ENCODE data around the gene SH2D1A. TPM values are rescaled to one million over a fixed set of nuclear protein-coding genes. Genes with fewer than 3 reads are reported as not detected.

Gene SH2D1A
- total and polyA plus RNA-seq, 2 experiments from 2014 or later: not detected

DNA sequence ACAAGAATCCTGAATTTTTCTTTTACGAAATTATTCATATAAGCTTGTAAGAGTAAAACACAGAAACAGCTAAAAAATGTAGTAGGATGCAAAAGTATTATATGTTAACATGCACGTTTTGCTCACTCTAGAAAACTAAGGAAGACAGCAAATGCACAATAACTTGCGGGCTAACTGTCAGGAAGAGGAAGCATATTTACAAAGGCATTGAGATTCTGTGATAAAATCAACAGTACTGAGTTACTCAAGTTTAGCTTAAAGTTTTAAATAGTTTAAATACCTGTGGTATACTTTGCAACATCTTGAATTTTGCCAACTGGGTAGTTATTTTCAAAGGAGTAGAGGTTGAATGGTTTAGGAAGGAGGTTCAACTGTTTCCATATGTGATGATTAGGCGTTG, 37.0 kb downstream of the SH2D1A start:
- in situ Hi-C loops (cut with MboI): loop anchor here (10.0 to 25.0 kb wide), 2 partner anchors 96 to 169 kb away; no protein-coding TSS in a partner anchor
- H3K9ac ChIP-seq: no peak overlapping the region
- H3F3A ChIP-seq (ENCODE audit: insufficient read depth): no peaks in the 10 kb centered on the region
- no peak overlapping the region for H3K4me3 ChIP-seq
- peak; percentile 1 for DNase-seq
- H2AFZ ChIP-seq: no peak overlapping the region
- no peaks in the 10 kb centered on the region for H3K9me3 ChIP-seq (ENCODE audit: low read depth)
- no peaks in the 10 kb centered on the region for H4K20me1 ChIP-seq (ENCODE audit: insufficient read depth)
- H3K9me2 ChIP-seq (ENCODE audit: insufficient read depth): no peaks in the 10 kb centered on the region
- TF ChIP-seq EZH2 (IDR thresholded peaks at IDR 0.05; ENCODE audit: insufficient read depth, poor library complexity, severe bottlenecking) (no peak), EZH2phosphoT487 (IDR thresholded peaks at IDR 0.05; ENCODE audit: insufficient read depth, low read depth) (no peak)
- H3K27me3 ChIP-seq (replicated peaks; ENCODE audit: insufficient read depth): no peaks in the 10 kb centered on the region
- H3K36me3 ChIP-seq (ENCODE audit: low read depth): no peaks in the 10 kb centered on the region
- no peak overlapping the region for H3K4me2 ChIP-seq (ENCODE audit: unreplicated experiment)
- no peak overlapping the region for H3K27ac ChIP-seq
- no peaks in the 10 kb centered on the region for H3K4me1 ChIP-seq (ENCODE audit: insufficient read depth)
- no peaks in the 10 kb centered on the region for H3K79me2 ChIP-seq (ENCODE audit: insufficient read depth)
- 58 to 66% methylated on average over 4 of the region's 4 CpGs for WGBS, 2 experiments (ENCODE audit: low coverage in 1 of 2, low lambda C conversion rate in 2 of 2, missing lambda C conversion rate in 2 of 2)

DNA sequence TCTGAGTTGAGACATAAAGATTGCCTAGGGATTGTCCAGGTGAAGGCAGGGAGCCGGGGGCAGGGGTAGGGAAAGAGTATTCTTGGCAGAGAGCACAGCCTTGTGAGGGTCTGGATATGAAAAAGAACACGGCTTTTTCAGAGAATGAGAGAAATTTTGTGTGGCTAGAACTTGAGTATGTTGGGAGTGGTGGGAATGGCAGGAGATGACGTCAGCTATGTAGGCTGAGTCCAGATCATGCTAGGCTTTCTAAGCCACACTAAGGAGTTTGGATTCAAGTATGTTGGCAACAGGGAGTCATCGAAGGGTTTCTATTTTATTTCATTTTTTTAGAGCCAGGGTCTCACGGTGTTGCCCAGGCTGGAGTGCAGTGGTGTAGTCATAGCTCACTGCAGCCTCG, 40.0 kb downstream of the SH2D1A start:
- no peak overlapping the region for H2AFZ ChIP-seq
- H3K79me2 ChIP-seq (ENCODE audit: insufficient read depth): no peaks in the 10 kb centered on the region
- no peak for DNase-seq
- H3K27me3 ChIP-seq (replicated peaks; ENCODE audit: insufficient read depth): no peaks in the 10 kb centered on the region
- no peak overlapping the region for H3K9ac ChIP-seq
- H3K4me1 ChIP-seq (ENCODE audit: insufficient read depth): no peaks in the 10 kb centered on the region
- H4K20me1 ChIP-seq (ENCODE audit: insufficient read depth): no peaks in the 10 kb centered on the region
- no peaks in the 10 kb centered on the region for H3F3A ChIP-seq (ENCODE audit: insufficient read depth)
- 46 to 50% methylated on average over 6 of the region's 6 CpGs for WGBS, 2 experiments (ENCODE audit: low coverage in 1 of 2, low lambda C conversion rate in 2 of 2, missing lambda C conversion rate in 2 of 2)
- no peak overlapping the region for H3K27ac ChIP-seq
- no peak overlapping the region for H3K4me3 ChIP-seq
- no peaks in the 10 kb centered on the region for H3K36me3 ChIP-seq (ENCODE audit: low read depth)
- H3K9me3 ChIP-seq (ENCODE audit: low read depth): no peaks in the 10 kb centered on the region
- H3K4me2 ChIP-seq (ENCODE audit: unreplicated experiment): no peak overlapping the region
- in situ Hi-C loops (cut with MboI): loop anchor here (10.0 to 25.0 kb wide), 2 partner anchors 99 to 172 kb away; no protein-coding TSS in a partner anchor
- no peaks in the 10 kb centered on the region for H3K9me2 ChIP-seq (ENCODE audit: insufficient read depth)
- TF ChIP-seq EZH2 (IDR thresholded peaks at IDR 0.05; ENCODE audit: insufficient read depth, poor library complexity, severe bottlenecking) (no peak), EZH2phosphoT487 (IDR thresholded peaks at IDR 0.05; ENCODE audit: insufficient read depth, low read depth) (no peak)

DNA sequence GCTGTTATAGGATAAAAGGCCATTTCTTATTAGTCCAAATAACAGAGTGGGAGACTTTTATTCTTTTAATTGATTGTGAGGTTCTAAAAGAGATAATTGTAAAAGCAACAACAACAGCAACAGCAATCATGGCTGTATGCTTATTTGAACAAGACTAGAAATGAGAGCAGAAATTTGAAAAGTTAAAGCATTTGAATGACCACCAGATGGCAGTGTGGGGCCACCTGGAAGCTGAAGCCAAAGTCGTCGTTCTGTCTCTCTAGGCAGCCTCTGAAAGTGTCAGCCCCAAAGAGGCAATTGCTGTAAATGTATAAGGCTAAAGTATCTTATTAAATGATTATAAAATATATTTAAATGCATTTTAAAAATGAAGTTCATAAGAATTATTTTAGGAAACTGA, 42.2 kb downstream of the SH2D1A start:
- peak; percentile 58 for DNase-seq
- H3K36me3 ChIP-seq (ENCODE audit: low read depth): no peaks in the 10 kb centered on the region
- TF ChIP-seq EZH2 (IDR thresholded peaks at IDR 0.05; ENCODE audit: insufficient read depth, poor library complexity, severe bottlenecking) (no peak), EZH2phosphoT487 (IDR thresholded peaks at IDR 0.05; ENCODE audit: insufficient read depth, low read depth) (no peak)

DNA sequence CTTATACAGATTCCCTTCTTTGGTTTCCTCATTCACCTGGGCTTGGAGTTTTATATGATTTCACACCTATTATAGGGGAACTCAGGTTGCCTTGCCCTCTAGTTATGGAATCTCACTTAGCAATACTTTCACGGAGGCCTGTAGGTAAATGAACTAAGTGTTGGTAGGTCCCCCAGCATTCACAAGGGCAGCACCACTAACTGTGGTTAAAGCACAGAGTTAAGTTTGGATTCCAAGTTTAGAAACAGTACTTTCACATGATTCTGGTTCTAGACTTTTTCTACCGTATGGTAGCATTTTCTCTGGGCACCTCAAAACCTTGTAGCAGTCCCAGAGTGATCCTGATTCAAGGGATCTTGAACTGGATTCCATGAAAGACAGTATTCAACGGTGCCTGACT, 46.4 kb downstream of the SH2D1A start:
- no peak for DNase-seq
- Histone ChIP-seq H4K20me1 (ENCODE audit: insufficient read depth) (no peaks in the 10 kb centered on the region), H3K9me3 (ENCODE audit: low read depth) (no peaks in the 10 kb centered on the region), H3K27me3 (replicated peaks; ENCODE audit: insufficient read depth) (no peaks in the 10 kb centered on the region), H2AFZ (no peak overlapping the region), H3K4me2 (ENCODE audit: unreplicated experiment) (no peak overlapping the region), H3K4me1 (ENCODE audit: insufficient read depth) (no peaks in the 10 kb centered on the region), H3K9ac (no peak overlapping the region), H3K4me3 (no peak overlapping the region), H3K36me3 (ENCODE audit: low read depth) (no peaks in the 10 kb centered on the region), H3K9me2 (ENCODE audit: insufficient read depth) (no peaks in the 10 kb centered on the region), H3F3A (ENCODE audit: insufficient read depth) (no peaks in the 10 kb centered on the region), H3K27ac (no peak overlapping the region), H3K79me2 (ENCODE audit: insufficient read depth) (no peaks in the 10 kb centered on the region)
- in situ Hi-C loops (cut with MboI): loop anchor here (25.0 kb wide), 1 partner anchor 105 kb away; no protein-coding TSS in a partner anchor
- no peak for TF ChIP-seq EZH2 (IDR thresholded peaks at IDR 0.05; ENCODE audit: insufficient read depth, poor library complexity, severe bottlenecking)
- WGBS, 2 experiments (ENCODE audit: low coverage in 1 of 2, low lambda C conversion rate in 2 of 2, missing lambda C conversion rate in 2 of 2): 62 to 66% methylated on average over 3 of the region's 3 CpGs

More for the DNA sequence above, 42.2 kb downstream of the SH2D1A start:
- no peaks in the 10 kb centered on the region for H3K9me3 ChIP-seq (ENCODE audit: low read depth)
- H3K9ac ChIP-seq: no peak overlapping the region
- no peak overlapping the region for H3K4me3 ChIP-seq
- no peaks in the 10 kb centered on the region for H3F3A ChIP-seq (ENCODE audit: insufficient read depth)
- no peak overlapping the region for H3K4me2 ChIP-seq (ENCODE audit: unreplicated experiment)
- in situ Hi-C loops (cut with MboI): loop anchor here (10.0 to 25.0 kb wide), 2 partner anchors 101 to 174 kb away; no protein-coding TSS in a partner anchor
- WGBS, 2 experiments (ENCODE audit: low coverage in 1 of 2, low lambda C conversion rate in 2 of 2, missing lambda C conversion rate in 2 of 2): 0 to 2% methylated on average over 2 of the region's 2 CpGs
- no peak overlapping the region for H3K27ac ChIP-seq
- no peaks in the 10 kb centered on the region for H3K27me3 ChIP-seq (replicated peaks; ENCODE audit: insufficient read depth)
- H3K4me1 ChIP-seq (ENCODE audit: insufficient read depth): no peaks in the 10 kb centered on the region
- H3K9me2 ChIP-seq (ENCODE audit: insufficient read depth): no peaks in the 10 kb centered on the region
- no peak overlapping the region for H2AFZ ChIP-seq
- H4K20me1 ChIP-seq (ENCODE audit: insufficient read depth): no peaks in the 10 kb centered on the region
- H3K79me2 ChIP-seq (ENCODE audit: insufficient read depth): no peaks in the 10 kb centered on the region

DNA sequence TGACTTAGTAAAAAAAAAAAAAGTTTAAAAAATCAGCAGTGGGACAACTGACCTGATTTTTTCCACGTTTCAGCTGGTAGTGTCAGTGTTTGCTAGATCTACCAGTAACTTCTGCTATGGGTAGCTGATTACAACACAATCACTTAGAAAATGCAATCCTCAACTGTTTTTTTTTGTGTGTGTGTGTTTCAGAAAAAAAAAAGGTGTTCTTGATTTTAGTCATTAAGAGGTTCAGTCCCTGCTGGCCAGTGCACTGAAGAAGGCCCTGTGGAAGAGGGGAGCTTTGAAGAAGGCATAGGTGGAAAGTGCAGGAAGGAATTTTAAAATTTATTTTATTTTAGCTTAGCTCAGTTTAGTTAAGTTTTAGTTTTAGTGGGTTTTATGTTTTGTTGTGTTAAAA, 46.9 kb downstream of the SH2D1A start:
- Histone ChIP-seq H2AFZ (no peak overlapping the region), H3K4me3 (no peak overlapping the region), H3K27me3 (replicated peaks; ENCODE audit: insufficient read depth) (no peaks in the 10 kb centered on the region), H4K20me1 (ENCODE audit: insufficient read depth) (no peaks in the 10 kb centered on the region), H3K9ac (no peak overlapping the region), H3K4me2 (ENCODE audit: unreplicated experiment) (no peak overlapping the region), H3K79me2 (ENCODE audit: insufficient read depth) (no peaks in the 10 kb centered on the region), H3K9me3 (ENCODE audit: low read depth) (no peaks in the 10 kb centered on the region), H3K27ac (no peak overlapping the region), H3K4me1 (ENCODE audit: insufficient read depth) (no peaks in the 10 kb centered on the region), H3K36me3 (ENCODE audit: low read depth) (no peaks in the 10 kb centered on the region), H3F3A (ENCODE audit: insufficient read depth) (no peaks in the 10 kb centered on the region), H3K9me2 (ENCODE audit: insufficient read depth) (no peaks in the 10 kb centered on the region)
- TF ChIP-seq EZH2 (IDR thresholded peaks at IDR 0.05; ENCODE audit: insufficient read depth, poor library complexity, severe bottlenecking): no peak
- no peak for TF ChIP-seq EZH2phosphoT487 (IDR thresholded peaks at IDR 0.05; ENCODE audit: insufficient read depth, low read depth)
- in situ Hi-C loops (cut with MboI): loop anchor here (25.0 kb wide), 1 partner anchor 106 kb away; no protein-coding TSS in a partner anchor
- no peak for DNase-seq
- WGBS, 2 experiments (ENCODE audit: low coverage in 1 of 2, low lambda C conversion rate in 2 of 2, missing lambda C conversion rate in 2 of 2): 44 to 50% methylated on average over 1 of the region's 1 CpG

Data from GM23248 (cell line).